ENCODE results near the gene TRAPPC4. TPM values are rescaled to one million over a fixed set of nuclear protein-coding genes. Genes with fewer than 3 reads are reported as not detected.

TRAPPC4 gene
- polyA plus RNA-seq, 1 experiment = 95.3 TPM

- Histone ChIP-seq H3K9me3 (ENCODE audit: control insufficient read depth, insufficient read depth, low read length) (no peaks in the 10 kb centered on the region; the same call in 1 of the 2 replicates), H3K27me3 (ENCODE audit: control insufficient read depth, insufficient read depth, low read length) (no peaks in the 10 kb centered on the region), H3K4me3 (ENCODE audit: low read depth, low read length) (no peak overlapping the region), H3K27ac (ENCODE audit: low read depth, low read length) (no peak overlapping the region)
- ChIA-PET POLR2A (no interaction called here), CTCF (no interaction called here)
- TF ChIP-seq, protein P1, sequence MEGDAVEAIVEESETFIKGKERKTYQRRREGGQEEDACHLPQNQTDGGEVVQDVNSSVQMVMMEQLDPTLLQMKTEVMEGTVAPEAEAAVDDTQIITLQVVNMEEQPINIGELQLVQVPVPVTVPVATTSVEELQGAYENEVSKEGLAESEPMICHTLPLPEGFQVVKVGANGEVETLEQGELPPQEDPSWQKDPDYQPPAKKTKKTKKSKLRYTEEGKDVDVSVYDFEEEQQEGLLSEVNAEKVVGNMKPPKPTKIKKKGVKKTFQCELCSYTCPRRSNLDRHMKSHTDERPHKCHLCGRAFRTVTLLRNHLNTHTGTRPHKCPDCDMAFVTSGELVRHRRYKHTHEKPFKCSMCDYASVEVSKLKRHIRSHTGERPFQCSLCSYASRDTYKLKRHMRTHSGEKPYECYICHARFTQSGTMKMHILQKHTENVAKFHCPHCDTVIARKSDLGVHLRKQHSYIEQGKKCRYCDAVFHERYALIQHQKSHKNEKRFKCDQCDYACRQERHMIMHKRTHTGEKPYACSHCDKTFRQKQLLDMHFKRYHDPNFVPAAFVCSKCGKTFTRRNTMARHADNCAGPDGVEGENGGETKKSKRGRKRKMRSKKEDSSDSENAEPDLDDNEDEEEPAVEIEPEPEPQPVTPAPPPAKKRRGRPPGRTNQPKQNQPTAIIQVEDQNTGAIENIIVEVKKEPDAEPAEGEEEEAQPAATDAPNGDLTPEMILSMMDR (IDR thresholded peaks at IDR 0.05; ENCODE audit: low read depth, low read length) = no peak
- no peak for DNase-seq (ENCODE audit: low read depth, low spot score)
Measured at GRCh38 chr11:119051440-119052162, 33.0 kb downstream of the TRAPPC4 start.

- CTCF ChIA-PET = no interaction called here
- no peak for DNase-seq (ENCODE audit: low read depth, low spot score)
Measured at GRCh38 chr11:119052163-119052814, 33.7 kb downstream of the TRAPPC4 start.

DNA sequence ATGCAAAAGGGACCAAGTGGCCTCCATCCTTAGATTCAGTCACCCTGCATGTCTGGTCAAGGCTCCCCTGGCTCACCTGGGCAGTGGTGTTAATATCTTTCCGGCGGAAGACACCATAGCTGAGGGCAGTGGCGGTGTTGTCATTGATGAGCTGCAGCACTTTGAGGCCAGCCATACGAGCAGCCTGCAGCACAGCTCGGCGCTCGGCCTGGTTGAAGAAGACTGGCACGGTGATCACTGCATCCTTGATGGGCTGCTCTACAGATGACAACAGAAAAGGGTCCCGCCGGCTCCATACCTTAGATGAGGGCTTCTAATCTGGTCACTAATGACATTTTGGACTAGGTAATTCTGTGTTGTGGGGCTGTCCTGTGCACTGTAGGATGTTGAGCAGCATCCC is 35.9 kb downstream of the TRAPPC4 start:
- no peak overlapping the region for H3K27ac ChIP-seq (ENCODE audit: low read depth, low read length)
- H3K27me3 ChIP-seq (ENCODE audit: control insufficient read depth, insufficient read depth, low read length) = no peaks in the 10 kb centered on the region
- POLR2A ChIA-PET = no interaction called here
- CTCF ChIA-PET = no interaction called here
- no peak for DNase-seq (ENCODE audit: low read depth, low spot score)
- H3K4me3 ChIP-seq (ENCODE audit: low read depth, low read length) = no peak overlapping the region
- H3K9me3 ChIP-seq (ENCODE audit: control insufficient read depth, insufficient read depth, low read length) = no peaks in the 10 kb centered on the region; the same call in 1 of the 2 replicates
- TF ChIP-seq, protein P1 (IDR thresholded peaks at IDR 0.05; ENCODE audit: low read depth, low read length) = no peak

More at GRCh38 chr11:119052163-119052814, 33.7 kb downstream of the TRAPPC4 start:
- no peak overlapping the region for H3K4me3 ChIP-seq (ENCODE audit: low read depth, low read length)
- TF ChIP-seq, protein P1 (IDR thresholded peaks at IDR 0.05; ENCODE audit: low read depth, low read length) = no peak
- H3K27ac ChIP-seq (ENCODE audit: low read depth, low read length) = no peak overlapping the region
- POLR2A ChIA-PET = no interaction called here
- H3K9me3 ChIP-seq (ENCODE audit: control insufficient read depth, insufficient read depth, low read length) = no peaks in the 10 kb centered on the region; the same call in 1 of the 2 replicates
- H3K27me3 ChIP-seq (ENCODE audit: control insufficient read depth, insufficient read depth, low read length) = no peaks in the 10 kb centered on the region

DNA sequence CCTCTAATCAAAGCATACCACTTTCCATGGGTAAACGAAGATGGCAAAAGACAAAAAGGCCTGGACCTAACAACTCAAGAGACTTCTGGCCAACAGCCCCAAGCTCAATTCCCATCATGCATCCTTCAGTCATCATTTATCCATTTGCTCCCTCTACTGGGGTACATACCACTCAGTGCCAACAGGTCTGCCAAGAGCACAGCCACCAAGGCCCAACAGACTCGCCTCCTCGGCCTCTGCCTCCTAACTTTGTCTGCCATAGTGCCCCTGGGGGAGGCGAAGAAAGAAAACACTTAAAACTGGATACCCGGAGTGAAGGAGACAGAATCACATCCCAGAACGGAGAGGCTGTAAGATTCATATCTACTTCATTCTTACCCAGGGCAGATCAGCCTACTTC is 37.3 kb downstream of the TRAPPC4 start:
- CTCF ChIA-PET = interaction anchor here (0.8 to 1.3 kb wide), 5 partner anchors 10 to 268 kb away, joined by 3 to 4 read pairs (median 4); no protein-coding TSS in a partner anchor
- no peaks in the 10 kb centered on the region for H3K27me3 ChIP-seq (ENCODE audit: control insufficient read depth, insufficient read depth, low read length)
- DNase-seq (ENCODE audit: low read depth, low spot score) = no peak
- POLR2A ChIA-PET = interaction anchor here (0.8 to 3.1 kb wide), 8 partner anchors 8 to 261 kb away, joined by 3 to 27 read pairs (median 5); partner anchors contain the start of genes DPAGT1, HMBS, MCAM and NLRX1
- TF ChIP-seq, protein P1 (IDR thresholded peaks at IDR 0.05; ENCODE audit: low read depth, low read length) = peak; percentile 20; the same call in 1 of the 2 replicates
- peak overlapping the region; percentile 83 for H3K4me3 ChIP-seq (ENCODE audit: low read depth, low read length)
- H3K9me3 ChIP-seq (ENCODE audit: control insufficient read depth, insufficient read depth, low read length) = no peaks in the 10 kb centered on the region; the same call in 1 of the 2 replicates
- peak overlapping the region; percentile 68 for H3K27ac ChIP-seq (ENCODE audit: low read depth, low read length)

Data from AG04450 (cell line).